RWPE1 (cell line): ENCODE data around the gene GLIPR1L1.
A peak's percentile ranks its signal among the peaks of the same experiment; 100 is the strongest.

Experiments used
- CTCF ChIA-PET: fragments of 350-600 bp; sonication (Branson Sonifier 250); formaldehyde crosslinking; extraction: SDS; loops from one replicate; lab custom pipeline; 2021; lab: Yijun Ruan, JAX
- POLR2A ChIA-PET: fragments of 400-600 bp; formaldehyde crosslinking; extraction: SDS; loops from one replicate; lab custom pipeline; 2020; ENCODE audit warnings: antibody characterized with exemption; ENCODE audit not compliant: low non-redundant PET; lab: Yijun Ruan, JAX
- DNase-seq: peaks from one replicate; pipeline ENCODE4 v3.0.0; 2012; ENCODE audit warnings: low spot score
- H3K27ac ChIP-seq: fragments of 450-650 bp; 2 replicates; pipeline ENCODE4 v1.5.1; 2017
- TF ChIP-seq, protein P1 (sequence below): fragments of 450-650 bp; conservative IDR thresholded peaks from 2 replicates; pipeline ENCODE4 v1.5.1; 2017; ENCODE audit warnings: low read depth, mild to moderate bottlenecking

Gene GLIPR1L1, protein sequence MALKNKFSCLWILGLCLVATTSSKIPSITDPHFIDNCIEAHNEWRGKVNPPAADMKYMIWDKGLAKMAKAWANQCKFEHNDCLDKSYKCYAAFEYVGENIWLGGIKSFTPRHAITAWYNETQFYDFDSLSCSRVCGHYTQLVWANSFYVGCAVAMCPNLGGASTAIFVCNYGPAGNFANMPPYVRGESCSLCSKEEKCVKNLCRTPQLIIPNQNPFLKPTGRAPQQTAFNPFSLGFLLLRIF

DNA sequence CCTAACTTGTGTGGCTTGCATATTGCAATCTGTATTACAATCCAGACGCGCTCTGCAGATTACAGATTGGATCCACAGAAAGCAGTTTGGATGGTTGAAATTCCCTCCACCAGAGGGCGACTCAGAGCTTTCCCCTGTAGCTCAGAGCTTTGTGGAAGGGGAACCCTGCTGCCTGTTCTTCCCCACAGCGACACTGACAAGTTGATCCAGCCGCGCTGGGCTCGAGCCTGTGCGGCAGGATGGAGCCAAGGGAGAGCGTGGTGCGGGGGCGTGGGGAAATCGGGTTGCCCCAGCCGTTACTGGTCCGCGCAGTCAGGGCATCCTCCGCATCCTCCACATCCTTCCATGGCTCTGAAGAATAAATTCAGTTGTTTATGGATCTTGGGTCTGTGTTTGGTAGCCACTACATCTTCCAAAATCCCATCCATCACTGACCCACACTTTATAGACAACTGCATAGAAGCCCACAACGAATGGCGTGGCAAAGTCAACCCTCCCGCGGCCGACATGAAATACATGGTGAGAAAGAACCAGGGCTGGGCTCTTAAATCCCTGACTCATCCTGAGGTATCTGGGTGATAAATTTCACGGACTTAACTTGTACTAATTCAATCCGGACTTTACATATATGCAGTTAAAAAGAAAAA lies at the start of gene GLIPR1L1:
Gene GLIPR1L1 (plus strand): TSS at position 287 of the 647 bp plus-strand sequence. CDS start 59 bp downstream, at position 346.
- peak; percentile 24 for DNase-seq
- H3K27ac ChIP-seq = no peak within 1 kb of the TSS
- CTCF ChIA-PET = interaction anchor here (0.6 to 0.9 kb wide), 3 partner anchors 57 to 339 kb away, joined by 3 to 4 read pairs (median 3); no protein-coding TSS in a partner anchor
- POLR2A ChIA-PET = no interaction called here
- TF ChIP-seq, protein P1, sequence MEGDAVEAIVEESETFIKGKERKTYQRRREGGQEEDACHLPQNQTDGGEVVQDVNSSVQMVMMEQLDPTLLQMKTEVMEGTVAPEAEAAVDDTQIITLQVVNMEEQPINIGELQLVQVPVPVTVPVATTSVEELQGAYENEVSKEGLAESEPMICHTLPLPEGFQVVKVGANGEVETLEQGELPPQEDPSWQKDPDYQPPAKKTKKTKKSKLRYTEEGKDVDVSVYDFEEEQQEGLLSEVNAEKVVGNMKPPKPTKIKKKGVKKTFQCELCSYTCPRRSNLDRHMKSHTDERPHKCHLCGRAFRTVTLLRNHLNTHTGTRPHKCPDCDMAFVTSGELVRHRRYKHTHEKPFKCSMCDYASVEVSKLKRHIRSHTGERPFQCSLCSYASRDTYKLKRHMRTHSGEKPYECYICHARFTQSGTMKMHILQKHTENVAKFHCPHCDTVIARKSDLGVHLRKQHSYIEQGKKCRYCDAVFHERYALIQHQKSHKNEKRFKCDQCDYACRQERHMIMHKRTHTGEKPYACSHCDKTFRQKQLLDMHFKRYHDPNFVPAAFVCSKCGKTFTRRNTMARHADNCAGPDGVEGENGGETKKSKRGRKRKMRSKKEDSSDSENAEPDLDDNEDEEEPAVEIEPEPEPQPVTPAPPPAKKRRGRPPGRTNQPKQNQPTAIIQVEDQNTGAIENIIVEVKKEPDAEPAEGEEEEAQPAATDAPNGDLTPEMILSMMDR = peak; percentile 72

DNA sequence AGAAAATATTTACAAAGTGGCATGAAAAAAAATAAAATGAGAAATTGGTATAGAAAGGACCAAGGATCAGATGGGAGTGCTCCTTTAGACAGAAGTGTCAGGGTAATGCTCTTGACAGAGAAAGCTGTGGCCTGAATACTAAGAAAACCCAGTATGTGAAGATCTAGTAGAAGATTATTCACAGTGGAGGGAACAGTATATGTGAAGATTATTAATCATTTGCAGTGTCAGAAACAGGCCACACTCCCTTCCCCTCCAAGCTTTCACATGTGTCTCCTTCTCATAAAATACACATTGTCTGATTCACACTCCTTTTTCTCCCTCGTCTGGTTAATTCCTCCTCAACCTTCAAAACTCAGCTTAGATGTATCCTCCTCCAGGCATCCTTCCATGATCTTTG lies 45.6 kb upstream of the GLIPR1L1 start:
- no peak overlapping the region for H3K27ac ChIP-seq
- no peak for DNase-seq
- POLR2A ChIA-PET = no interaction called here
- TF ChIP-seq, protein P1 = no peak
- CTCF ChIA-PET = interaction anchor here (1.0 to 1.1 kb wide), 2 partner anchors 8 to 599 kb away, joined by 3 read pairs; no protein-coding TSS in a partner anchor

DNA sequence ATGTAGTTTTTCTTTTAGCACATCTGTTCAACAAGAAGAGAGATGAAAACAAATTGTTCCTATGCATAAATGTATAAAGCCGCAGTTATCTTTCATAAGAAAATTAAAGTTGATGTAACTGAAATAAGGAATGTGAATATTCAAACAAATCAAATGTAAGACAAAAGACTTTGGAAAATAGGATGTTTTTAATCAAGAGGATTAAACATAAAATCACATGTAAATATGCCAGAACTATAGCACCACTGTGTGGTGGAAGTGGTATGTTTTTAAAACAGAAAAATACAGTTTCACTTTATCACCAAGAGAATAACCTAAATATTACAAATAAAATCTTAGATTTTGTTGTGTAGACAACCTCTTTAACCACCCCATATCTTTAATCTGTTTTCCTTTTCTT lies 44.7 kb upstream of the GLIPR1L1 start:
- DNase-seq = peak; percentile 24
- TF ChIP-seq, protein P1 = peak; percentile 51
- CTCF ChIA-PET = interaction anchor here (0.5 to 1.1 kb wide), 5 partner anchors 9 to 600 kb away, joined by 3 to 4 read pairs (median 3); no protein-coding TSS in a partner anchor

DNA sequence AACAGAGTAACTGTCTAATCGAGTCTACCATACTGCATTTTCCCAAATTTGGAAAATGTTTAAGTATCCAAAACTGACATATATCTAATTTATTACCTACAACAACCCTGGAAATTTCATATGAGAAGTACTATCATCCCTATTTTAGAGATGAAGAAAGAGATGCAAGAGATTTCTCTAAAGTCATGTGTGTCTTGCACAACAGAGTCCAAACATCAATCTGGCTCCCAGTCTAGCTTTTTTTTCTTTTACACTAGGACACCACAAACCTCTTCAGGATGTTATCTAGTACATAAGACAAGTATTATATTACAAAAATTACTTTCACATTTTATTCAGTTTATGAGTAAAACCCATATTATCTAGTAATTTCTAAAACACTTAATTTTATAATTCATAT lies 43.5 kb upstream of the GLIPR1L1 start:
- CTCF ChIA-PET = interaction anchor here (0.6 kb wide), 1 partner anchor 264 kb away, joined by 3 read pairs; no protein-coding TSS in a partner anchor
- no peak for DNase-seq
- H3K27ac ChIP-seq = no peak overlapping the region
- POLR2A ChIA-PET = no interaction called here
- TF ChIP-seq, protein P1 = no peak

More for the DNA sequence above, 44.7 kb upstream of the GLIPR1L1 start:
- POLR2A ChIA-PET = no interaction called here
- no peak overlapping the region for H3K27ac ChIP-seq

DNA sequence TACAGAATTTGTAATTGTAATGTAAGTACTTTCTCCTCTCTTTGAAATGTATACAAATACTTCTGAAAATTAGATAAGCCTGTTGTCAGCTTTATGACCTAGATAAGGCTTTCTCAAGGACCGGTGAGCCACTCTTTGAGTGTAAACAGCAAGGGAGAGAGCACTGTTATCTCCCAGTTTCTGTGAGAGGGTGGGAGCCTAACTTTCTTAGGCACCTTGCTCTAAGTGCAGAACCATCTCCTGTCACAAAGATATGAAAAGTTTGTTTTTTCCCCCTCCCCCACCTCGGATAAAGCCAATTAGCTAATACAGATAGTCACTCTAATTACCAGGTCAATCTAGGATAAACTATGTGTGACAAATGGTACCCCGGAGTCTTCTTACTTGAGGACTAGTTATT lies 40.1 kb upstream of the GLIPR1L1 start:
- DNase-seq = no peak
- H3K27ac ChIP-seq = no peak overlapping the region
- TF ChIP-seq, protein P1 = no peak
- ChIA-PET CTCF (no interaction called here), POLR2A (no interaction called here)

DNA sequence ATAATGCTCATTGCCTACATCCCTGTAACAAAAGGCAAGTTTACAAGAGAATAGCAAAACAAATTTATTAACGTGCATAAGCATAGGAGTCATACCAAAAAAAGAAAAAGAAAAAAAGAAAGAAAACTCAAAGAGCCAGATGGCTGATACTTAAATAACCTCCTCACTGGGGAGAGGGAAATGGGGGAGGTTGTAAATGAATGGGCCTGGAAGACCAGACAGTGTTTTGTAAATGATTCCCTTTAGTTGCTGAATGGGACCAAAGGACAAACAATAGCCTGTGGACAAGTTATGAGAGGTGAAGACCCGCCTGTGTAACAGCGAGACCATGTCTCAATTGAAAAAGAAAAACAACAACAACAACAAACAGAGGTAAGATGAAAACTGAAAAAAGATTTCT lies 39.7 kb upstream of the GLIPR1L1 start:
- CTCF ChIA-PET = no interaction called here
- no peak for DNase-seq

More for the DNA sequence above, 39.7 kb upstream of the GLIPR1L1 start:
- no peak overlapping the region for H3K27ac ChIP-seq
- POLR2A ChIA-PET = no interaction called here
- TF ChIP-seq, protein P1 = no peak
